ENCODE data around the gene HLA-DQA2.
"Not testable (repeated sequence)": the region's sequence is repeated elsewhere in the genome, so short reads cannot be mapped to it uniquely, and the experiment has no call there.

The HLA-DQA2 gene

GRCh38 chr6:32741031-32741960 lies at the start of gene HLA-DQA2:
Gene HLA-DQA2, plus strand, starts transcription at chr6:32741391. Its CDS starts 53 bp downstream, at chr6:32741444.
- no peak for DNase-seq (ENCODE audit: low spot score)

- no peak for DNase-seq (ENCODE audit: low spot score)
Measured at GRCh38 chr6:32692019-32692418, 49.2 kb upstream of the HLA-DQA2 start.

GRCh38 chr6:32697031-32697430 lies 44.2 kb upstream of the HLA-DQA2 start:
- DNase-seq (ENCODE audit: low spot score): no peak

- peak; percentile 24 for DNase-seq (ENCODE audit: low spot score)
Measured at GRCh38 chr6:32700391-32701040, 40.7 kb upstream of the HLA-DQA2 start.

GRCh38 chr6:32703347-32703746 lies 37.8 kb upstream of the HLA-DQA2 start:
- no peak for DNase-seq (ENCODE audit: low spot score)

- not testable (repeated sequence) for DNase-seq (ENCODE audit: low spot score)
Measured at GRCh38 chr6:32705164-32705563, 36.0 kb upstream of the HLA-DQA2 start.

GRCh38 chr6:32709625-32710024 lies 31.6 kb upstream of the HLA-DQA2 start:
- DNase-seq (ENCODE audit: low spot score): no peak

- DNase-seq (ENCODE audit: low spot score): no peak
Measured at GRCh38 chr6:32713241-32713640, 27.9 kb upstream of the HLA-DQA2 start.

DNA sequence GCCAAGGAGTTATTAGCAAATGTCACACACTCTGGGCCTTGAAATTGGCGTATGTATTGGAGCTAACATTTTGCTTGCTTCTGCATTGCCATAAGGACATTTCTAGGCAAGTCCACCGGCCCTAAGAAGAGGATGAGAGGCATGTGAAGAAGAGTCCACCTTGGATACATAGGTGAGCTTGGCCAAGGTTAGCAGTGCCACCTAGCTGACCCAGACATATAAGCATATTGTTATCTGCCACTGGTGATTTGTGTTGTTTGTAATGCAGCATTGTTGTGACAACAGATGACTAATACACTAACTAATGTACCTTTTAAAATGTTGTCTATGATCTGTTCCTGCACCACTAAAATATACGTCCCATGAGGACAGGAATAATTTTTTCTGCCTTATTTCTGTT lies 24.8 kb upstream of the HLA-DQA2 start:
- DNase-seq (ENCODE audit: low spot score): no peak

- DNase-seq (ENCODE audit: low spot score): no peak
Measured at GRCh38 chr6:32718879-32719278, 22.3 kb upstream of the HLA-DQA2 start.

GRCh38 chr6:32738126-32738525 lies 3.1 kb upstream of the HLA-DQA2 start:
- no peak for DNase-seq (ENCODE audit: low spot score)

DNA sequence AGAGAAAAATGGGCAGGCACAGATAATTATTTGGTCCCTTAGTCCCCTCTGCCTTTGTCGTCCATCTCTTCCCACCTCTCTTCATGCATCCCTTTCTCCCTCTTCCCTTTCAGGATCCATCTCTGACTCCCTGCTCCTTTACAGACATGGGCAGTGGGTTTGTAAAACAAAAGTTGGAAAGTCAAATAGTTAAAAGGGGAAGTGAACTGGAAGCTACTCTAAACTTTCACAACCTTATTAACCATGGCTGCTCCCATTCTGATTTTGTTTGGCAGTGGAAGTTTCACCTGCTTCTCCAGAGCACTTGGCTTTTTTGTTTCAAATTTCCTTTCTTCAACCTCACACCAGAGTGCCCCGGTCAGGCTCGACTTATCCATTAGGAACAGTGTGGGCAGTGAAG lies 1.2 kb downstream of the HLA-DQA2 start:
- no peak for DNase-seq (ENCODE audit: low spot score)

DNA sequence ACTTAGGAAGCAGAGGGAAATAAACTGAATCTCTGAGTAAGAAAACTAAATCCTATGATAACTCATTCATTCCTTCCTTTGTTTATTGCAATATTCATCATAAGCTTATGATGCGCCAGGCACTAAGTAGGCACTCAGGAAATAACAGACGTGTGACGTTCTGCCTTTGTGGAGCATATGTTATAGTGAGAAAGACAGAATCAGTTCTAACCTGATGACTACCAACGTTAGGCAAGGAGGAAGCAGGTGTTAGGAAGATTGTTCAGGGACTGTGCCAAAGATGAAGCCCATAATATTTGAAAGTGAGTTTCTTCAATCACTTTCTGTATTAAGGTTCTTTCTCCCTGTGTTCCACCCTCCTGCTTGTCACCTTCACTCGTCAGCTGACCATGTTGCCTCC lies 3.6 kb downstream of the HLA-DQA2 start:
- no peak for DNase-seq (ENCODE audit: low spot score)

DNA sequence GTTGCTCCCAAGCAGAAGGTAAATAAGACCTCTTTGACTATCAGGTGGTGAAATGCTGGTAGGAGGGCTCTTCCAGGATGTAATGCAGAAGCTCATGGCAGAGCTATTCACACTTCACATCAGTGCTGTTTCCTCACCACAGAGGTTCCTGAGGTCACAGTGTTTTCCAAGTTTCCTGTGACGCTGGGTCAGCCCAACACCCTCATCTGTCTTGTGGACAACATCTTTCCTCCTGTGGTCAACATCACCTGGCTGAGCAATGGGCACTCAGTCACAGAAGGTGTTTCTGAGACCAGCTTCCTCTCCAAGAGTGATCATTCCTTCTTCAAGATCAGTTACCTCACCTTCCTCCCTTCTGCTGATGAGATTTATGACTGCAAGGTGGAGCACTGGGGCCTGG lies 4.5 kb downstream of the HLA-DQA2 start:
- DNase-seq (ENCODE audit: low spot score): not testable (repeated sequence)

DNA sequence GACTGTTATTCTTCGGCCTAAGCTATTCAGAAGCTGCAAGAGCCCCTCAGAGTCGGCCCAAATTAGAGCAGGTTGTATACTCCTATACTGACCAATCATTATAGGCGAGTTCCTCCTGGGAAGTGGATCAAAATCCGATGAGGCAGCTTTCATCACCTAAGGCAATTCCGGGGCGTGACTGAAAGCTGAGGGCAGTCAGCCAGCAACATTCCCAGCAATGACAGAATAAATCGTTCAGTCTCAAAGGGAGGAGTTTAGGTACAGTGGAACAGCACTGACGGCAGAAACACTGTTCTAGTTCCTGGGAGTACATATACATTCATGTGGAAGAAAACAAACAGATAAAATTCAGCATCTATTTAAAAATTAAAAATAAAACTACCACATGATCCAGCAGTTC lies 11.4 kb downstream of the HLA-DQA2 start:
- DNase-seq (ENCODE audit: low spot score): no peak

GRCh38 chr6:32759669-32760068 lies 18.5 kb downstream of the HLA-DQA2 start:
- DNase-seq (ENCODE audit: low spot score): no peak

- DNase-seq (ENCODE audit: low spot score): no peak
Measured at GRCh38 chr6:32761072-32761471, 19.9 kb downstream of the HLA-DQA2 start.

DNA sequence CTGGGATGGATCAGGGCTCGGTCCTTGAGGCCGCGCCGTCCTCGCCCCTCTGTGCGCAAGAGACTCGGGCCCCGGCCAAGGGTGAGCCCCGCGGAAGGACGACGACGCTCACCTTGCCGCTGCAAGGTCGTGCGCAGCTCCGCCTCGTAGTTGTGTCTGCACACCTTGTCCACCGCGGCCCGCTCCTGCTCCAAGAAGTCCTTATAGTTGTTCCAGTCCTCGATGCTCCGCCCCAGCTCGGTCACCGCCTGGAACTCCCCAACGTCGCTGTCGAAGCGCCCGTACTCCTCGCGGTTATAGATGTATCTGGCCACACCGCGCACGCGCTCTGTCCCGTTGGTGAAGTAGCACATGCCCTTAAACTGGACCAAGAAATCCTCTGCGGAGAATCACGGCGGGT lies 20.4 kb downstream of the HLA-DQA2 start:
- DNase-seq (ENCODE audit: low spot score): no peak

DNA sequence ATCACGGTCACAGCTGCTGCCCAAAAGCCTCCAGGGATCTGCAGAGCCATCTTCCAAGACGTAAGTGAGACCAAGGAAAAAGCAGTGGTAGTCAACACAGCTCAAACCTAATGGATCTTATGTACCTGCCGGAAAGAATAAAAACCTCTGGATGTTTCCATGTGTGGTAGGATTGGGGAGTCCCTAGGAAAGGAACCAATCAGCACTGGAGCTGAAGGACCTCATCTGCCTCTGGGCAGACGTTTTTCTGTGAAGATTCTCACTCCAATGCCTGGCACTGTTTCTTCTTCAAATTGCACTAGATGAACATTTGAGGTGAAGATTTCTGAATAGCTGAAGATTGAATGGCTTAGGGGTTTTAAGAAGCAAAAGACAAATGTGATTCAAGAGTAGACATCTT lies 22.2 kb downstream of the HLA-DQA2 start, which contains the start of gene HLA-DQB2:
HLA-DQB2 (minus strand) TSS at position 112 of the 400 bp plus-strand sequence; CDS start at position 50, 62 bp downstream.
- no peak for DNase-seq (ENCODE audit: low spot score)

DNA sequence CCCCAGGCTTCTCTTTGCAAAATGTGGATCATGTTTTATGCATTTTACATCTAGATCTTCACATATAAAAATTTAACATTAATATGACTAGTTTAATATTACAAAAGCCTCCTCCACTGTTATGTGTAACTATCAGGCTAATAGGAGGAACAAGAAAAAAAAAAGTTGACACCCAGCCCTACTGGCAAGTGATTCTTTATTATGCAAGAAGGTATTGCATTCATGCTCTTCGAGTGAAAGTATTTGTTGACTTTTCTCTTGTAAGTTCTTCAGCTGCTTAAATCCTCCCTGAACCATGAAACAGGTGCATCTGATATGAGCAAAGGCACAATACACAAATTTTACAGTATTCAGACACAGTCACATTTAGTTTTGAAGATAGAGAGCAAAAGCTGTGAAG lies 22.9 kb downstream of the HLA-DQA2 start:
- DNase-seq (ENCODE audit: low spot score): no peak

- no peak for DNase-seq (ENCODE audit: low spot score)
Measured at GRCh38 chr6:32772656-32773055, 31.5 kb downstream of the HLA-DQA2 start.

DNA sequence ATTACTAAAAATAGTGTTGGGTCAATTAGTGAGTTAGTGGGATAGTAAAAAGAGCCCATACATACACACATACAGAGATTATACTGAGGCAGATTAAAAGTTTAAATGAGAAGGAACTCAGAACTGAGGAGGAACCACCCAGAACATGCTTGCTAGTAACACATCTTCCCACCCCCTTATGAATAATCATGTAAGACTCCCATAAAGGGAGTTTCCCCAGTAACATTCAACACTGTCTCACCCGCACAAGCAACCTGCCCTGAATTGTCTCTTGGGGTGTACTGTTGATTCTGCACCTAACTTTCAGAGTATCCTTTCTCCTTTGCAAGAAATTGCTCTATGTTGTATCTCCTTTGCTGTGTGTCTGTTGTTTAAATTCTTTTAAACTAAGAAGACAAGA lies 33.2 kb downstream of the HLA-DQA2 start:
- DNase-seq (ENCODE audit: low spot score): no peak

GRCh38 chr6:32775071-32775470 lies 33.9 kb downstream of the HLA-DQA2 start:
- no peak for DNase-seq (ENCODE audit: low spot score)
